Measurements from ENCODE around the gene TGFB1I1. TPM values are rescaled to one million over a fixed set of nuclear protein-coding genes. Genes with fewer than 3 reads are reported as not detected.
A peak's percentile ranks its signal among the peaks of the same experiment; 100 is the strongest.

The TGFB1I1 gene
- total and polyA plus RNA-seq, 2 of the 4 experiments (the other 2 are of a cell fraction) = 24.9 to 128 TPM

- in situ Hi-C loops (cut with MboI; ENCODE audit: low sequenced_read_pairs) = loop anchor here (25.0 kb wide), 1 partner anchor 403 kb away; the partner anchor contains the start of gene ZNF267
- Histone ChIP-seq H4K8ac (ENCODE audit: low read depth in 2 of 2, low read length in 2 of 2) (peak within 1 kb of the TSS; percentile 16 to 96), H4K5ac (ENCODE audit: low read depth, low read length) (peak within 1 kb of the TSS; percentile 69), H3K27me3 (ENCODE audit: control insufficient read depth, insufficient read depth, low read length) (no peaks in the 10 kb centered on the region), H3K4me3 (ENCODE audit: insufficient read depth, low read depth, low read length) (peak within 1 kb of the TSS; percentile 55), H3K4me1 (ENCODE audit: control insufficient read depth, insufficient read depth, low read length) (peaks cover 11% of the 10 kb centered on the region), H4K20me1 (ENCODE audit: insufficient read depth, low read length) (peaks cover 32% of the 10 kb centered on the region), H3K14ac (replicated peaks; ENCODE audit: low read depth, low read length) (peak within 1 kb of the TSS; percentile 93), H3K27ac (ENCODE audit: insufficient read depth, low read length) (peak within 1 kb of the TSS; percentile 90), H3K36me3 (ENCODE audit: control insufficient read depth, insufficient read depth, low read length) (peaks cover 7% of the 10 kb centered on the region), H3K9me3 (ENCODE audit: control insufficient read depth, insufficient read depth, low read length) (no peaks in the 10 kb centered on the region), H3K18ac (ENCODE audit: low read depth, low read length) (peak within 1 kb of the TSS; percentile 71), H2AK5ac (ENCODE audit: low read depth, low read length) (peak within 1 kb of the TSS; percentile 81), H3K56ac (ENCODE audit: extremely low read depth, insufficient read depth, low read length) (peak within 1 kb of the TSS; percentile 86), H2BK20ac (ENCODE audit: low read depth, low read length) (no peak within 1 kb of the TSS), H4K91ac (ENCODE audit: insufficient read depth, low read depth, low read length) (peak within 1 kb of the TSS; percentile 97), H2AFZ (replicated peaks; ENCODE audit: low read length, poor library complexity) (peak within 1 kb of the TSS; percentile 96), H2BK15ac (ENCODE audit: low read depth, low read length) (no peak within 1 kb of the TSS; the same call in 2 of the 3 replicates), H2BK120ac (ENCODE audit: low read depth, low read length) (peak within 1 kb of the TSS; percentile 93), H2BK5ac (ENCODE audit: low read depth, low read length, poor library complexity, severe bottlenecking) (peak within 1 kb of the TSS; percentile 96), H3K23ac (ENCODE audit: low read depth, low read length) (peak within 1 kb of the TSS; percentile 91), H3K9ac (ENCODE audit: low read depth, low read length) (peak within 1 kb of the TSS; percentile 85), H2AK9ac (replicated peaks; ENCODE audit: low read depth, low read length, poor library complexity) (peak within 1 kb of the TSS; percentile 100), H3K4me2 (ENCODE audit: low read depth, low read length) (peak within 1 kb of the TSS; percentile 93), H3K9me1 (ENCODE audit: insufficient read depth, low read length) (peaks cover 18% of the 10 kb centered on the region; the same call in 1 of the 2 replicates), H3K4ac (ENCODE audit: low read depth, low read length) (peak within 1 kb of the TSS; percentile 94), H3K79me1 (ENCODE audit: low read depth in 1 of 2, low read length in 2 of 2) (peaks cover 13 to 58% of the 10 kb centered on the region in 2 experiments)
- peak; percentile 85 for ATAC-seq (ENCODE audit: low read depth)
- intact Hi-C loops (cut with micrococcal nuclease) = loop anchor here (1.0 to 2.0 kb wide), 2 partner anchors 13 to 410 kb away; partner anchors contain the start of gene TGFB1I1
- ChIA-PET CTCF (interaction anchor here (0.6 kb wide), 1 partner anchor 9 kb away, joined by 3 read pairs; no protein-coding TSS in a partner anchor), POLR2A (ENCODE audit: unreplicated experiment) (interaction anchor here (0.7 to 2.5 kb wide), 2 partner anchors 13 to 14 kb away, joined by 4 to 16 read pairs; partner anchors contain the start of gene TGFB1I1)
- BruUV-seq (replicated peaks) = no TSS peak
- 1% methylated on average over 45 of the region's 91 CpGs; no CpG with 5 or more reads in 1 of the 2 experiments for WGBS, 2 experiments (ENCODE audit: extremely low coverage in 2 of 2, insufficient read length in 1 of 2)
- TF ChIP-seq, protein P1, sequence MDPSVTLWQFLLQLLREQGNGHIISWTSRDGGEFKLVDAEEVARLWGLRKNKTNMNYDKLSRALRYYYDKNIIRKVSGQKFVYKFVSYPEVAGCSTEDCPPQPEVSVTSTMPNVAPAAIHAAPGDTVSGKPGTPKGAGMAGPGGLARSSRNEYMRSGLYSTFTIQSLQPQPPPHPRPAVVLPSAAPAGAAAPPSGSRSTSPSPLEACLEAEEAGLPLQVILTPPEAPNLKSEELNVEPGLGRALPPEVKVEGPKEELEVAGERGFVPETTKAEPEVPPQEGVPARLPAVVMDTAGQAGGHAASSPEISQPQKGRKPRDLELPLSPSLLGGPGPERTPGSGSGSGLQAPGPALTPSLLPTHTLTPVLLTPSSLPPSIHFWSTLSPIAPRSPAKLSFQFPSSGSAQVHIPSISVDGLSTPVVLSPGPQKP (IDR thresholded peaks at IDR 0.05; ENCODE audit: borderline replicate concordance, low read depth, low read length) = no peak
- peak; percentile 92 for TF ChIP-seq POLR2A (IDR thresholded peaks at IDR 0.05; ENCODE audit: low read depth, low read length)
- TF ChIP-seq CEBPB (IDR thresholded peaks at IDR 0.05; ENCODE audit: low read depth, low read length) = peak; percentile 96
- TF ChIP-seq RAD21 (IDR thresholded peaks at IDR 0.05; ENCODE audit: low read length) = peak; percentile 39
- TF ChIP-seq RFX5 (IDR thresholded peaks at IDR 0.05; ENCODE audit: low read depth, low read length) = no peak
- 0 out of 2 replicates have a peak, but pooled peaks have one; percentile 35 for TF ChIP-seq SMC3 (IDR thresholded peaks at IDR 0.05; ENCODE audit: low read depth, low read length)
- peak; percentile 89; the same call in 1 of the 2 replicates for TF ChIP-seq MXI1 (IDR thresholded peaks at IDR 0.05; ENCODE audit: borderline replicate concordance, low read depth, low read length)
- TF ChIP-seq MAZ (IDR thresholded peaks at IDR 0.05; ENCODE audit: borderline replicate concordance, low read depth, low read length) = peak; percentile 3; the same call in 1 of the 2 replicates
- TF ChIP-seq MAFK (IDR thresholded peaks at IDR 0.05; ENCODE audit: low read depth, low read length) = no peak
- TF ChIP-seq CHD1 (IDR thresholded peaks at IDR 0.05; ENCODE audit: low read depth, low read length) = no peak
- no peak for TF ChIP-seq RCOR1 (IDR thresholded peaks at IDR 0.05; ENCODE audit: insufficient replicate concordance, low read length)
- TF ChIP-seq BHLHE40 (IDR thresholded peaks at IDR 0.05; ENCODE audit: low read depth, low read length) = peak; percentile 9; the same call in 1 of the 2 replicates
- TF ChIP-seq CTCF (conservative IDR thresholded peaks at IDR 0.05; ENCODE audit: low read depth, low read length) = peak; percentile 51
- DNase-seq = peak; percentile 99
- dilution Hi-C loops (cut with HindIII; ENCODE audit: low sequenced_read_pairs, unreplicated experiment) = no loop called here
Observed at GRCh38 chr16:31458844-31459686, 12.9 kb upstream of the TGFB1I1 start, which contains the start of gene ARMC5. Gene ARMC5 (plus strand): TSS chr16:31459501. CDS start chr16:31459525, 24 bp downstream.
